ENCODE measurements around the gene TGFB1. TPM values are rescaled to one million over a fixed set of nuclear protein-coding genes. Genes with fewer than 3 reads are reported as not detected.

TGFB1 gene
- total RNA-seq (ENCODE audit: low replicate concordance): 8.9 and 24.4 TPM in 2 replicates

DNA sequence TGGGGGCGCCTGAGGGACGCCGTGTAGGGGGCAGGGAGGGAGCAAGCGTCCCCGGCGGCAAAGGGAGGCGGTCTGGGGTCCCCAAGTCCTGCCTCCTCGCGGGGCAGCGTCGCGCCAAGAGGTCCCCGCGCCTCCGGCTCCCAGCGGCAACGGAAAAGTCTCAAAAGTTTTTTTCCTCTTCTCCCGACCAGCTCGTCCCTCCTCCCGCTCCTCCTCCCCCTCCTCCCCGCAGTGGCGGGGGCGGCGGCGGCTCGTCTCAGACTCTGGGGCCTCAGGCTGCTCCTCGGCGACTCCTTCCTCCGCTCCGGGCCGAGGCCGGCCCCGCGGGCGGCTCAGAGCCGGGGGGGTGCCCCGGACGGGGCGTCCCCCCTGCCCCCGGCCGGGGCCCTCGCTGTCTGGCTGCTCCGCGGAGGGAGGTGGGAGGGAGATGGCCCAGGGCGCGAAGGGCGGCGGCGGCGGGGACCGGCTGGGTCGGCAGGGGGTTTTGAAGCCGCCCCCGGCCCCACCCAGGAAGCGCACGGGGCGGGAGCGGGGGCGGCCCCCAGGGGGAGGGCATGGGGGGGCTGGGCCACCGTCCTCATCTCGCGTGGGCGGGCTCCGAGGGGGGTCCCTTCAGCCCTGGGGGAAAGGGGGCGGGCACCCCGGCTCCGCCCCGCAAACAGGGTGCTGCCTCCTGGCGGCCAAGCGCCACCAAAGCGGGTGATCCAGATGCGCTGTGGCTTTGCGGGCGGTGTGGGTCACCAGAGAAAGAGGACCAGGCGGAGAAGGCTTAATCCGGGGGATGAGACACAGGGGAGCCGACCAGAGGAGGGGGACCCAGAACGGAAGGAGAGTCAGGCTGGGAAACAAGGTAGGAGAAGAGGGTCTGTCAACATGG lies at the start of gene TGFB1:
TGFB1 (minus strand) TSS at position 457 of the 877 bp plus-strand sequence. CDS start 878 bp downstream, outside the sequence.

DNA sequence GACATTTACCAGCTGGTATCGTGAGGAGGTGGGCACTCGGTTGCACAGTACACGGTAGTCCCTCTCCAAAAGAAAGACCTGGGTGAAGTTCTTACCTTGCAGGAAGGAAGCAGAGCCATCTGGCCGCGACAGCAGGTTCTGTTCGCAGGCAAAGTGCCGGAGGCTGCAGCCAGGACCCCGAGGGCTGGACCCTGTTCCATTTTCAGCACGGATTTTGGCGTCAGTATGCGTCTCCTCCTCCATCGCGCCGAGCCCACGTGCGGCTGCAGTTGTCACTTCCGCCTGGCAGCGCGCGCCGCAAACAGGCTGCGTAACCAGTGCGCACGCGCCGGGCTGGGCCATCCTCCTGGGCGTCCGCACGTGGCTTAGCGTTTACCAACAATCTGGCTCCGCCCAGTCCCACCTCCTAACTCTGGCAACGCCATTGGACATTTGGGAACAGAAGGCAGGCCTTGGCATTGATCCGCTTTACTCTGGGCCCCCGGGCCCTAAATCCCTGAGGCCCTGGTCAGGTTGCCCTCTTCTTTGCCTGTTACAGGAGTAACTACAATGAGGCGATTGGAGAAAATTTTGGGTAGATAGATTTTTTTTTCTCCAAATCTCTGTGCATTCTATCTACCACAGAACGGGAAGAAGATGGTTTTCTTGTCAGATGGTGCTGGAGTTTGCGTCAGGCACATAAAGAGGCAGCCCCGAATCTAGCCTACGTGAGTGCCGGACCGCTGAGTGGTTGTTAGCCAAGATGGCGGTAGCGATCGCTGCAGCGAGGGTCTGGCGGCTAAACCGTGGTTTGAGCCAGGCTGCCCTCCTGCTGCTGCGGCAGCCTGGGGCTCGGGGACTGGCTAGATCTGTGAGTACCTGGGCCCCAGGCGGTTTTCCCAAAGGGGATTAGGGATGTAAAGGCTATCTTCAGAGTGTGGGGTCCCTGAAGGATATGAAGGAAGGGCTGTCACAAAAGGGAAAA lies 43.6 kb upstream of the TGFB1 start, which contains the start of the genes BCKDHA and EXOSC5:
BCKDHA (plus strand) TSS at position 733 of the 964 bp plus-strand sequence; CDS start at position 743, 10 bp downstream.
EXOSC5 (minus strand) TSS at position 274 of the 964 bp plus-strand sequence; CDS start at position 243, 31 bp downstream.

DNA sequence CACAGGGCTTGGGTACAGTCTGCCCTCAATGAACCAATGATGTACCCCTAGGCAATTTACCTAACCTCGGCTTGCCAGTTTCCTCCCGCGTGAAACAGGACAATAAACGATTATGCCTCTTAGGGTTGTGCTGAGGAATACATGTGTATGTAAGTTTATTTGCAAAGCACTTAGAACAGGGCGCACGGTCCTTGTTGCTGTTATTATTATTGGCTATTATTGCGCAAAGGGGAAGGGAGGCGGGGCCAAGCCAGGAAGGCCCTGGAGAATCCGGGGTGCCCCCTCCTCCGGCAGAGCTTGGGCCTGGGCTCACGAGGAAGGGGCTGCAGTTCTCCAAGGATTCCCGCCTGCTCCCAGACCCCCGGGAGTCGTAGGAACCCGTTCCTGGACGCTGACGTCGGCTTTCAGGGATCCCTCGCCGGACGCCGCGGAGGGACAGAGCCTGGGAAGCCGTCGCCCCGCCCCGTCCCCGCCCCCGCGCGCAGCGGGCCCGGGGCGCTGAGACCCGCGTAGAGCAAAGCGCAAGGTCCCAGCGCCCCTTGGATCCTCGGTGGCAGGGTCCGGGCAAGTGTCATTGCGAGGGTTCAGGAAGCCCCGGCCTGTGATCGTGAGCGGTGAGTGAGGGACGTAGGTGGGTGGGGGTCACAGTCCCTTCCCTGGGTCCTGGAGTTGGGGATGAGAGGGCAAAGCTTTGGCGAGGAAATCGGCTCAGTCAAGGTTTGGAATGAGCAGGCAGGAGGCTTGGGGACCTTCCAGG lies 22.7 kb upstream of the TGFB1 start, which contains the start of gene TMEM91:
TMEM91 (plus strand) TSS at position 293 of the 757 bp plus-strand sequence. CDS start 1,777 bp downstream, outside the sequence.

DNA sequence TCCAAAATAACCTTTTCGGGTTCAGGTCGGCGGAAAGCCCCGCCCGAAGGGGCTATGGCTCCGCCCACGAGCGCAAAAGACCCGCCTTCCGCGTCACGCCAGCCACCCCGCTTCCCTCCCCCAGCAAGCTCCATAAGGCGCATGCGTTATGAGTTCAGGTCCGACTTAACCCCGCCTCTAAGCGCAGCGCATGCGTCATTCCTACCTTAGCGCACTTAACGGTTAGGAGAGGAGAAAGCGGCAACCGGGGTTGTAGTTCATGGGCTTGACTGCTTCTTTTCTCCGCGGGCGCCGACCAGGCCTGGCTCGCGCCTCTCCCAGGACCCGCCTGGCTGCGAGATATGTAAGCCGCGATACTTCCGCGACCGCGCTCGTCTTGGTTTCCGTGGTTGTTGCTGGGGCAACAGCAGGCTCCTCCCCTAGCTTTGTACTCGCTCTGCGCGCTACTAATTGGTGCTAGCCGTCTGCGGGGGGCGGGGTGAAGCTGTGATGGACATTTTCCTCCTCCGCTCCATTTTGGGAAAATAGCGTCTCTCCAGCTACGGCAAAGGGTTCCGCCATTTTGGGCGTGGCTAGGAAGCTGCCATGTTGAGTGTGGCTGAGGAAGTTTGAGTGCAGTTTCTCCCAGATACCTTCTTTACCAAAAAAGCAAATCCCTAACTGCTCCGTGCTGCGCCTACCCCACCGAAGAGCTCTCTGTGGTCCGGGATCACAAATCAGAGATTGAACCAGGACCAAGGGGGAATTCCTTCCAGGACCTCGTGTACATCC lies 10.2 kb upstream of the TGFB1 start, which contains the start of gene B9D2:
B9D2 (minus strand) TSS at position 397 of the 771 bp plus-strand sequence. CDS start 630 bp downstream, outside the sequence.

DNA sequence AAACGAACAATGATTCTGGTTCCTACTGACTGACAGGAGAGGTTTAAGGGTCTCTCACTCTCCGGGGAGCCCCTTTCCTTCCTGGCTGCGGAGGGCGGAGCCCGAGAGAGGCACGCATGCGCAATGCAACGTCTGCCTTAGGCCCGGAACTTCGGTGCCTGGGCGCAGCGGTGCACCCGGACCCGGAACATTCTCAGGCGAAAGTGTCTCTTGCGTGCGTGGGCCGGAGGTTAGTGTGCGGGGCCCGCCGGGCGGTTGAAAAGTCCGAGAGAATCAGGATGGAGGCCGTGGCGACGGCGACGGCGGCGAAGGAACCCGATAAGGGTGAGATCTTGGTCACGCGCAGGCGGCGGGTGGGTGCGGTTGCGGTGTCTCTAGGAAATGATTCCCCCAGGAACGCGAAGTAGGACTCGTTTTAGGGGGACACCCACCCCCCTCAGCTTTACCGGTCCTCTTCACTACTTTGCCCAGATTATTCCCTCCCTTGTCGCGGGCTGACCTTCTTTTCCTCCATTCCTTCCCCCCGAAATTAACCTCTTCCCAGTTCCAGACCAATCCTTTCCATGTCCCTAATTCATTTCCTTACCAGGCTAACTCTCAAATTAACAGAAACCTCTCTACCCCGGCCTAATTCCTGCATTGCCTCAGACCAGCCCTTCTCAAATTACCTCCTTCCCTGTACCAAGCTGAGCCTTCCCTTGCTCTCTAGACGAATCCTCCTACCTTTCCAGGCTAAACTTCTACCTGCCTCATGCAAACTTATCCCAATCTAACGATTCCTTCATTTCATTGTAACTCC lies 43.5 kb downstream of the TGFB1 start, which contains the start of gene CCDC97:
CCDC97 (plus strand) TSS at position 140 of the 799 bp plus-strand sequence; CDS start at position 279, 139 bp downstream.

Other genes with a start within 250 kb of the TGFB1 start
- not detected in 2 replicates for gene CYP2F1, start 239.5 kb downstream of the TGFB1 start, total RNA-seq (ENCODE audit: low replicate concordance)
- 1.8 TPM in 1 of 2 replicates, not detected in the other for gene CYP2S1, start 160.7 kb downstream of the TGFB1 start, total RNA-seq (ENCODE audit: low replicate concordance)
- 85.9 and 136 TPM in 2 replicates for gene AXL, start 134.7 kb downstream of the TGFB1 start, total RNA-seq (ENCODE audit: low replicate concordance)
- gene HNRNPUL1, start 89.5 kb downstream of the TGFB1 start, total RNA-seq (ENCODE audit: low replicate concordance): 29.7 and 56.8 TPM in 2 replicates
- 5.6 and 9.5 TPM in 2 replicates for gene CCDC97, start 43.8 kb downstream of the TGFB1 start, total RNA-seq (ENCODE audit: low replicate concordance)
- gene B9D2, start 10.2 kb upstream of the TGFB1 start, total RNA-seq (ENCODE audit: low replicate concordance): 5.3 and 6.0 TPM in 2 replicates
- 2.3 and 6.1 TPM in 2 replicates for gene TMEM91, start 22.6 kb upstream of the TGFB1 start, total RNA-seq (ENCODE audit: low replicate concordance)
- 8.2 and 12.7 TPM in 2 replicates for gene EXOSC5, start 43.4 kb upstream of the TGFB1 start, total RNA-seq (ENCODE audit: low replicate concordance)
- 27.8 and 46.7 TPM in 2 replicates for gene BCKDHA, start 43.9 kb upstream of the TGFB1 start, total RNA-seq (ENCODE audit: low replicate concordance)
- 0.60 and 3.6 TPM in 2 replicates for gene B3GNT8, start 73.5 kb upstream of the TGFB1 start, total RNA-seq (ENCODE audit: low replicate concordance)
- 23.9 and 33.8 TPM in 2 replicates for gene DMAC2, start 86.0 kb upstream of the TGFB1 start, total RNA-seq (ENCODE audit: low replicate concordance)
- not detected in 2 replicates for gene ERICH4, start 89.2 kb upstream of the TGFB1 start, total RNA-seq (ENCODE audit: low replicate concordance)
- not detected in 2 replicates for gene CEACAM21, start 222.2 kb upstream of the TGFB1 start, total RNA-seq (ENCODE audit: low replicate concordance)

Measured in smooth muscle cell of the coronary artery (primary cell).